22Rv1 (cell line): ENCODE measurements around the gene MUC2.

Source experiments
- H3K27ac ChIP-seq: fragments of 450-650 bp; 2 replicates; pipeline ENCODE4 v1.5.1; 2017
- CTCF ChIP-seq: fragments of 450-650 bp; IDR thresholded peaks from 2 replicates; pipeline ENCODE4 v1.5.1; 2017; ENCODE audit warnings: mild to moderate bottlenecking
- ZFX ChIP-seq: fragments of 450-650 bp; IDR thresholded peaks from 2 replicates; pipeline ENCODE4 v1.6.1; 2017; ENCODE audit warnings: antibody characterized with exemption, borderline replicate concordance

The MUC2 gene

GRCh38 chr11:1076061-1076665 lies 1.5 kb downstream of the MUC2 start:
- TF ChIP-seq ZFX (no peak), CTCF (no peak)
- H3K27ac ChIP-seq, result no peak overlapping the region

GRCh38 chr11:1077033-1077416 lies 2.4 kb downstream of the MUC2 start:
- TF ChIP-seq CTCF (no peak), ZFX (no peak)

GRCh38 chr11:1077417-1078119 lies 2.9 kb downstream of the MUC2 start:
- no peak for TF ChIP-seq ZFX
- no peak for TF ChIP-seq CTCF
- no peak overlapping the region for H3K27ac ChIP-seq

More at GRCh38 chr11:1077033-1077416, 2.4 kb downstream of the MUC2 start:
- H3K27ac ChIP-seq, result no peak overlapping the region

GRCh38 chr11:1078191-1078601 lies 3.5 kb downstream of the MUC2 start:
- no peak overlapping the region for H3K27ac ChIP-seq
- TF ChIP-seq ZFX, result no peak
- no peak for TF ChIP-seq CTCF

GRCh38 chr11:1081601-1082311 lies 7.1 kb downstream of the MUC2 start:
- H3K27ac ChIP-seq, result no peak overlapping the region
- TF ChIP-seq ZFX (no peak), CTCF (no peak)

GRCh38 chr11:1082346-1082727 lies 7.7 kb downstream of the MUC2 start:
- no peak overlapping the region for H3K27ac ChIP-seq
- TF ChIP-seq ZFX (no peak), CTCF (no peak)
